ENCODE results near the gene SLC5A11.

- TF ChIP-seq CTCF (conservative IDR thresholded peaks at IDR 0.05) (no peak), ZFX (IDR thresholded peaks at IDR 0.05) (no peak)
These were observed 72.9 kb downstream of the SLC5A11 start for GRCh38 chr16:24918641-24919040.
